Testis (tissue), 2 donors: Measurements from ENCODE around the gene ITGA4.

Source experiments
- CTCF ChIP-seq, 3 experiments: fragments of 450-650 bp in 2 of 3; fragments of 200-600 bp in 1 of 3; sonication (generic) in 1 of 3; IDR thresholded peaks; one replicate each; pipeline ENCODE4 v1.5.1; 2016 to 2019; ENCODE audit warnings: antibody characterized with exemption in 3 of 3, mild to moderate bottlenecking in 2 of 3, moderate library complexity in 1 of 3
- POLR2A ChIP-seq: fragments of 450-650 bp; IDR thresholded peaks from one replicate; pipeline ENCODE4 v1.6.1; 2017; ENCODE audit warnings: antibody characterized with exemption, mild to moderate bottlenecking, moderate library complexity

- no peak for TF ChIP-seq CTCF (IDR thresholded peaks at IDR 0.05)
- no peak for TF ChIP-seq POLR2A
Measured at GRCh38 chr2:181578829-181579228, 121.6 kb downstream of the ITGA4 start.
